GM06990 (cell line): ENCODE measurements around the gene RPS27.
A peak's percentile ranks its signal among the peaks of the same experiment; 100 is the strongest.

Experiments used
- DNase-seq: peaks from one replicate; pipeline ENCODE4 v3.0.0-alpha.2; 2011; ENCODE audit not compliant: insufficient read length; ENCODE audit errors: extremely low read depth
- H3K27me3 ChIP-seq: replicated peaks from 2 replicates; pipeline ENCODE4 v1.6.0; 2011; ENCODE audit warnings: low read length; ENCODE audit not compliant: control insufficient read depth, insufficient read depth
- H3K36me3 ChIP-seq: 2 replicates; pipeline ENCODE4 v1.5.1; 2011; ENCODE audit warnings: low read length; ENCODE audit not compliant: control insufficient read depth, insufficient read depth
- H3K4me3 ChIP-seq: replicated peaks from 2 replicates; pipeline ENCODE4 v1.5.1; 2011; ENCODE audit warnings: low read depth, mild to moderate bottlenecking, control low read depth, low read length
- TF ChIP-seq, protein P1 (sequence below): IDR thresholded peaks from 2 replicates; pipeline ENCODE4 v1.5.1; 2011; ENCODE audit warnings: low read length, control low read depth, mild to moderate bottlenecking, inconsistent platforms; ENCODE audit not compliant: insufficient read depth, poor library complexity, severe bottlenecking

RPS27 gene

GRCh38 chr1:153990468-153991150, at the start of gene RPS27:
Gene RPS27 (plus strand): TSS chr1:153990762. CDS start chr1:153990797, 35 bp downstream.
- no peaks in the 10 kb centered on the region for H3K27me3 ChIP-seq
- H3K36me3 ChIP-seq, result peaks cover 8% of the 10 kb centered on the region
- TF ChIP-seq, protein P1, sequence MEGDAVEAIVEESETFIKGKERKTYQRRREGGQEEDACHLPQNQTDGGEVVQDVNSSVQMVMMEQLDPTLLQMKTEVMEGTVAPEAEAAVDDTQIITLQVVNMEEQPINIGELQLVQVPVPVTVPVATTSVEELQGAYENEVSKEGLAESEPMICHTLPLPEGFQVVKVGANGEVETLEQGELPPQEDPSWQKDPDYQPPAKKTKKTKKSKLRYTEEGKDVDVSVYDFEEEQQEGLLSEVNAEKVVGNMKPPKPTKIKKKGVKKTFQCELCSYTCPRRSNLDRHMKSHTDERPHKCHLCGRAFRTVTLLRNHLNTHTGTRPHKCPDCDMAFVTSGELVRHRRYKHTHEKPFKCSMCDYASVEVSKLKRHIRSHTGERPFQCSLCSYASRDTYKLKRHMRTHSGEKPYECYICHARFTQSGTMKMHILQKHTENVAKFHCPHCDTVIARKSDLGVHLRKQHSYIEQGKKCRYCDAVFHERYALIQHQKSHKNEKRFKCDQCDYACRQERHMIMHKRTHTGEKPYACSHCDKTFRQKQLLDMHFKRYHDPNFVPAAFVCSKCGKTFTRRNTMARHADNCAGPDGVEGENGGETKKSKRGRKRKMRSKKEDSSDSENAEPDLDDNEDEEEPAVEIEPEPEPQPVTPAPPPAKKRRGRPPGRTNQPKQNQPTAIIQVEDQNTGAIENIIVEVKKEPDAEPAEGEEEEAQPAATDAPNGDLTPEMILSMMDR, result no peak
- peak; percentile 90 for DNase-seq
- peak within 1 kb of the TSS; percentile 83 for H3K4me3 ChIP-seq

DNA sequence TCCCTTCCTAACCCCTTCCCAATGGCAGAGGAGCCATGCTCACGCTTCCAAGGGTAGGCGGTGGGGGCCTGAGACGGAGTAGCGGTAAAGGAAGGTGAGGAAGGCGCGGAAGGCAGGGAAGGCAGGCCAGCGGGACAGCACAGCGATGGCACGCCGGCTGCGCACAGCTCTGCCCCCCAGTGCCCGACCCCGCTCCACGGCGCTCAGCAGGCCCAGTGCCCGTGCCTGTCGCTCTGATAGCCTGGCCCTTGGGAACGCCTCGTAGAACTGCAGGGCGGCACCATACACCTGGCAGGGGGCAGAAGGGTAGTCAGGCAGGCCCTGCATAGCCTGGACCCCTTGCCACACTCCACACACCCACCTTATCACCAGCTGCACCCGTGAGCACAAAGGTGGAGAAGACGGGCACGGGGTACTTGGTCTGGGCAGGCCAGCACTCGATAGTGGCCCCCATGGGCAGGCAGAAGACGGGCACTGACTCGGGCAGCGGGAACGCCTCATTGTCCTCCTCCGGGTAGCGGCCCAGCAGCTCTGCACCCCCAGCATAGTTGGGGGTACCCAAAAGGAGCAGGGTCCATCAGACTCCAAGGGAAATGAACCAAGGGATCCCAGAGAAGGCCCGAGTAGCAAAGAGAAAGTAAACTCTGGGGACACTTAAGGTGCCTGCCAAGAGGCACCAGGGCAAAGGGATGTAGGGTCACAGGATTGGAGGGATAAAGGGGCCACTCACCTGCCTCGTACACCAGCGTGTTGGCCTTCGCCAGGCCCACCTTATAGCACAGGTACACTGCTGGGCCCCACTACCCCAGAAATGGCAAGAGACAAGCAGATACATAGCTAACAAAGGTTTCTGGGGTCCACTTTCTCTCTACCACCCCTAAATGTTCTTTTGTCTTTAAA, 48.5 kb upstream of the RPS27 start:
- no peaks in the 10 kb centered on the region for H3K27me3 ChIP-seq
- DNase-seq, result no peak
- no peak overlapping the region for H3K4me3 ChIP-seq
- H3K36me3 ChIP-seq, result peaks cover 39% of the 10 kb centered on the region
- TF ChIP-seq, protein P1, result no peak

- Histone ChIP-seq H3K4me3 (no peak overlapping the region), H3K27me3 (no peaks in the 10 kb centered on the region), H3K36me3 (peaks cover 36% of the 10 kb centered on the region)
- TF ChIP-seq, protein P1, result no peak
- no peak for DNase-seq
Observed at GRCh38 chr1:153942766-153943549, 47.6 kb upstream of the RPS27 start.

GRCh38 chr1:153944005-153944826, 46.3 kb upstream of the RPS27 start:
- Histone ChIP-seq H3K4me3 (peak overlapping the region; percentile 79), H3K36me3 (peaks cover 41% of the 10 kb centered on the region), H3K27me3 (no peaks in the 10 kb centered on the region)
- TF ChIP-seq, protein P1, result no peak
- no peak for DNase-seq

- no peak for DNase-seq
- Histone ChIP-seq H3K27me3 (no peaks in the 10 kb centered on the region), H3K36me3 (peaks cover 38% of the 10 kb centered on the region), H3K4me3 (peak overlapping the region; percentile 79)
- TF ChIP-seq, protein P1, result no peak
Observed at GRCh38 chr1:153944827-153945117, 45.8 kb upstream of the RPS27 start.
